Liver (tissue), 3 donors: ENCODE measurements around the gene NAV2.

Experiments
- EGR1 ChIP-seq, 2 donors: IDR thresholded peaks; 2 replicates each; pipeline ENCODE4 v1.6.1; 2016 to 2018; ENCODE audit warnings: antibody characterized with exemption in 2 of 2, low read depth in 2 of 2
- FOXA1 ChIP-seq: IDR thresholded peaks from 2 replicates; pipeline ENCODE4 v1.6.1; 2016; ENCODE audit warnings: antibody characterized with exemption
- JUND ChIP-seq, 2 donors: IDR thresholded peaks; 2 replicates each; pipeline ENCODE4 v1.6.1; 2016; ENCODE audit warnings: antibody characterized with exemption in 2 of 2
- NR2F2 ChIP-seq: IDR thresholded peaks from 2 replicates; pipeline ENCODE4 v1.6.1; 2016; ENCODE audit warnings: antibody characterized with exemption
- RAD21 ChIP-seq, 2 donors: IDR thresholded peaks; 2 replicates each; pipeline ENCODE4 v1.6.1; 2016; ENCODE audit warnings: antibody characterized with exemption in 2 of 2, mild to moderate bottlenecking in 2 of 2
- SP1 ChIP-seq: IDR thresholded peaks from 2 replicates; pipeline ENCODE4 v1.6.1; 2018; ENCODE audit warnings: antibody characterized with exemption, mild to moderate bottlenecking
- TAF1 ChIP-seq: conservative IDR thresholded peaks from 2 replicates; pipeline ENCODE4 v1.6.1; 2016; ENCODE audit warnings: antibody characterized with exemption, mild to moderate bottlenecking
- YY1 ChIP-seq: IDR thresholded peaks from 2 replicates; pipeline ENCODE4 v1.6.1; 2016; ENCODE audit warnings: antibody characterized with exemption, mild to moderate bottlenecking
- TF ChIP-seq, protein P1 (sequence below): fragments of 150-350 bp; IDR thresholded peaks from 2 replicates; pipeline ENCODE4 v1.5.1; 2017; ENCODE audit warnings: improper control_type of control experiment, low read depth, low read length; ENCODE audit not compliant: missing input control
- TF ChIP-seq, protein P2 (sequence below): IDR thresholded peaks from 2 replicates; pipeline ENCODE4 v1.6.1; 2016; ENCODE audit warnings: antibody characterized with exemption
- TF ChIP-seq, protein P3 (sequence below): IDR thresholded peaks from 2 replicates; pipeline ENCODE4 v1.6.1; 2016; ENCODE audit warnings: antibody characterized with exemption, mild to moderate bottlenecking
- TF ChIP-seq, protein P4 (sequence below): IDR thresholded peaks from 2 replicates; pipeline ENCODE4 v1.6.1; 2016; ENCODE audit warnings: antibody characterized with exemption
- donor health status: healthy.
- donor health status: healthy.

DNA sequence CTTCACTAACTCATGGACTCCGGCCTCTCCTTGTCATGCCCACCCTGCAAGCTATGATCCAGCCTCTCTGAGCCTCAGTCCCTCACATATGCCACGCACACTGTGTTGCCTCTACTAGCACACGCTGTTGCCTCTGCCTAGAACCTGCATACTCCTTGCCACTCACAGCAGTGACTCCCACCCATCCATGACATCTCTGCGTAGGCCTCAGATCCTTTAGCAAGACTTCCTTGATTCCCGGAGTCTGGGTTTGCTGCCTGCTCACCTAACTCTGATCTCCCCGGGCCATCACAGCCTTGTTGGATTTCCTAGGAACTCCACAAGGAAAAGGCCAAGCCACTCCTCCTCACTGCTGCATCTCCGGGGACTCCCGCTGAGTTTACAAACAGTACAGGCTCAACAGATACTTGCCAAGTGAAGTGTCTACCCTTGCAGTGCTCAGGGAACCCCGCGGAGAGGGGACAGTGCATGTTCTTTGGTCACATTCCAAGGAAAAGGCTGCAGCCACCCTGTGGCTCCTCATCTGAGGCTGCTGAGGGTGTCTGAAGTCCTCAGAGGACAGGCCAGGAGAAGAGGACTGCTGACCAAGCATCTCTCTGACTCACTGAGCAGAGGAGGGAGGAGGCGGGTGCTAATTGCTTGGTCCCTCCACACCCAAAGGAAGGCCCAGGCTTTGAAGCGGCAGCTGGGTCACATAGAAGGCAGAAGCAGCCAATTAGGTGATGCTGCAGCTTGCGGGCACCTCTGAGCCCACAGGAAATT is 42.4 kb upstream of the NAV2 start:
- TF ChIP-seq, protein P1, sequence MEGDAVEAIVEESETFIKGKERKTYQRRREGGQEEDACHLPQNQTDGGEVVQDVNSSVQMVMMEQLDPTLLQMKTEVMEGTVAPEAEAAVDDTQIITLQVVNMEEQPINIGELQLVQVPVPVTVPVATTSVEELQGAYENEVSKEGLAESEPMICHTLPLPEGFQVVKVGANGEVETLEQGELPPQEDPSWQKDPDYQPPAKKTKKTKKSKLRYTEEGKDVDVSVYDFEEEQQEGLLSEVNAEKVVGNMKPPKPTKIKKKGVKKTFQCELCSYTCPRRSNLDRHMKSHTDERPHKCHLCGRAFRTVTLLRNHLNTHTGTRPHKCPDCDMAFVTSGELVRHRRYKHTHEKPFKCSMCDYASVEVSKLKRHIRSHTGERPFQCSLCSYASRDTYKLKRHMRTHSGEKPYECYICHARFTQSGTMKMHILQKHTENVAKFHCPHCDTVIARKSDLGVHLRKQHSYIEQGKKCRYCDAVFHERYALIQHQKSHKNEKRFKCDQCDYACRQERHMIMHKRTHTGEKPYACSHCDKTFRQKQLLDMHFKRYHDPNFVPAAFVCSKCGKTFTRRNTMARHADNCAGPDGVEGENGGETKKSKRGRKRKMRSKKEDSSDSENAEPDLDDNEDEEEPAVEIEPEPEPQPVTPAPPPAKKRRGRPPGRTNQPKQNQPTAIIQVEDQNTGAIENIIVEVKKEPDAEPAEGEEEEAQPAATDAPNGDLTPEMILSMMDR, result no peak
- TF ChIP-seq FOXA1, result no peak
- TF ChIP-seq, protein P2, sequence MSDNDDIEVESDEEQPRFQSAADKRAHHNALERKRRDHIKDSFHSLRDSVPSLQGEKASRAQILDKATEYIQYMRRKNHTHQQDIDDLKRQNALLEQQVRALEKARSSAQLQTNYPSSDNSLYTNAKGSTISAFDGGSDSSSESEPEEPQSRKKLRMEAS, result no peak
- no peak for TF ChIP-seq JUND (IDR thresholded peaks at IDR 0.05)
- TF ChIP-seq YY1, result no peak
- no peak for TF ChIP-seq RAD21 (IDR thresholded peaks at IDR 0.05)
- TF ChIP-seq, protein P3, sequence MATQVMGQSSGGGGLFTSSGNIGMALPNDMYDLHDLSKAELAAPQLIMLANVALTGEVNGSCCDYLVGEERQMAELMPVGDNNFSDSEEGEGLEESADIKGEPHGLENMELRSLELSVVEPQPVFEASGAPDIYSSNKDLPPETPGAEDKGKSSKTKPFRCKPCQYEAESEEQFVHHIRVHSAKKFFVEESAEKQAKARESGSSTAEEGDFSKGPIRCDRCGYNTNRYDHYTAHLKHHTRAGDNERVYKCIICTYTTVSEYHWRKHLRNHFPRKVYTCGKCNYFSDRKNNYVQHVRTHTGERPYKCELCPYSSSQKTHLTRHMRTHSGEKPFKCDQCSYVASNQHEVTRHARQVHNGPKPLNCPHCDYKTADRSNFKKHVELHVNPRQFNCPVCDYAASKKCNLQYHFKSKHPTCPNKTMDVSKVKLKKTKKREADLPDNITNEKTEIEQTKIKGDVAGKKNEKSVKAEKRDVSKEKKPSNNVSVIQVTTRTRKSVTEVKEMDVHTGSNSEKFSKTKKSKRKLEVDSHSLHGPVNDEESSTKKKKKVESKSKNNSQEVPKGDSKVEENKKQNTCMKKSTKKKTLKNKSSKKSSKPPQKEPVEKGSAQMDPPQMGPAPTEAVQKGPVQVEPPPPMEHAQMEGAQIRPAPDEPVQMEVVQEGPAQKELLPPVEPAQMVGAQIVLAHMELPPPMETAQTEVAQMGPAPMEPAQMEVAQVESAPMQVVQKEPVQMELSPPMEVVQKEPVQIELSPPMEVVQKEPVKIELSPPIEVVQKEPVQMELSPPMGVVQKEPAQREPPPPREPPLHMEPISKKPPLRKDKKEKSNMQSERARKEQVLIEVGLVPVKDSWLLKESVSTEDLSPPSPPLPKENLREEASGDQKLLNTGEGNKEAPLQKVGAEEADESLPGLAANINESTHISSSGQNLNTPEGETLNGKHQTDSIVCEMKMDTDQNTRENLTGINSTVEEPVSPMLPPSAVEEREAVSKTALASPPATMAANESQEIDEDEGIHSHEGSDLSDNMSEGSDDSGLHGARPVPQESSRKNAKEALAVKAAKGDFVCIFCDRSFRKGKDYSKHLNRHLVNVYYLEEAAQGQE, result no peak
- no peak for TF ChIP-seq EGR1 (IDR thresholded peaks at IDR 0.05; ENCODE audit: low read depth in 2 of 2)
- no peak for TF ChIP-seq SP1
- TF ChIP-seq TAF1, result no peak
- TF ChIP-seq, protein P4, sequence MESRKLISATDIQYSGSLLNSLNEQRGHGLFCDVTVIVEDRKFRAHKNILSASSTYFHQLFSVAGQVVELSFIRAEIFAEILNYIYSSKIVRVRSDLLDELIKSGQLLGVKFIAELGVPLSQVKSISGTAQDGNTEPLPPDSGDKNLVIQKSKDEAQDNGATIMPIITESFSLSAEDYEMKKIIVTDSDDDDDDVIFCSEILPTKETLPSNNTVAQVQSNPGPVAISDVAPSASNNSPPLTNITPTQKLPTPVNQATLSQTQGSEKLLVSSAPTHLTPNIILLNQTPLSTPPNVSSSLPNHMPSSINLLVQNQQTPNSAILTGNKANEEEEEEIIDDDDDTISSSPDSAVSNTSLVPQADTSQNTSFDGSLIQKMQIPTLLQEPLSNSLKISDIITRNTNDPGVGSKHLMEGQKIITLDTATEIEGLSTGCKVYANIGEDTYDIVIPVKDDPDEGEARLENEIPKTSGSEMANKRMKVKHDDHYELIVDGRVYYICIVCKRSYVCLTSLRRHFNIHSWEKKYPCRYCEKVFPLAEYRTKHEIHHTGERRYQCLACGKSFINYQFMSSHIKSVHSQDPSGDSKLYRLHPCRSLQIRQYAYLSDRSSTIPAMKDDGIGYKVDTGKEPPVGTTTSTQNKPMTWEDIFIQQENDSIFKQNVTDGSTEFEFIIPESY, result no peak
- no peak for TF ChIP-seq NR2F2
